ENCODE data around the gene SCIN. TPM values are rescaled to one million over a fixed set of nuclear protein-coding genes. Genes with fewer than 3 reads are reported as not detected.
"Not testable (repeated sequence)": the region's sequence is repeated elsewhere in the genome, so short reads cannot be mapped to it uniquely, and the experiment has no call there.

The SCIN gene
- total RNA-seq, 3 donors from 2014 or later = 0.96 to 4.7 (median 1.3) TPM

DNA sequence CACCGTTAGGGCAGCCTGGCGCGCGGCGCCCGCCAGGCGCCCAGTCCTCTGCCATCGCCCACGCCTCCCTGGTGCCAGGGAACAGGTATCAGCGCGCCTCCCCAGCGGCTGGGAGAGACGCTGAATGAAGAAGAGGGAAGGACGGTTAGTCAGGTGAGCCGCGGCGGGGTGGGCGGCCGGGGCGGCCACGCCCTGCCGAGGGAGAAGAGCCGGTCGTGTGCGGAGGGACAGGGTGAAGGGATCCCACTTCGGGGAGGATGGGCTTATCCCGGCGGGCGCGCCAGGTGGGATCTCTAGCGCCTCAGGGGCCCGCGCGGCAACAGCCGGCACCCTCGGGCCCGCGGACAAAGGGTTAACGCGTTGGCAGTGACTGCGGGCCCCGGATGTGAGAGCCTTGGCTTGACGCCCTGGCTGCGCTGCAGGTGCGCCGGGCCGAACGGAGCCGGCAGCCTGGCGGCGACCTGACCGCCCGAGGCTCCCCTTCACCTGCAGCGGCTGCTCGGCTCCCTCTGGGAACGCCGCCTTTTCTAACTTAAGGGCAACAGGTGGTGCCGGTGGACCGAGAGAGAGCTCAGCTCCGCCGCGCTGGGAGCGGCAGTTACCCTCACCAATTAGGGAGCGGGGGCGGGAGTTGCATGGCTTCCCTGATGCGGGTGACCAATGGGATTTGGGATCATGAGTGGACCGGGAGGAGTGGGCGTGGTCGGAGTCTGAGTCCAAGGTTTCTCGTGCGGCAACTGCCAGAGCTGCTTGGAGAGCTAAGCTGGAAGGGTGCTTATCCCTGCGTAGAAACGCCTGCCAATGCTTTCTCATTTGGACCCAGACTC is 116.6 kb downstream of the SCIN start, which contains the start of gene ARL4A:
TSS of gene ARL4A (plus strand) at position 743 of the 827 bp plus-strand sequence. CDS start 622 bp downstream, outside the sequence.
- H3K36me3 ChIP-seq = no peaks in the 10 kb centered on the region

DNA sequence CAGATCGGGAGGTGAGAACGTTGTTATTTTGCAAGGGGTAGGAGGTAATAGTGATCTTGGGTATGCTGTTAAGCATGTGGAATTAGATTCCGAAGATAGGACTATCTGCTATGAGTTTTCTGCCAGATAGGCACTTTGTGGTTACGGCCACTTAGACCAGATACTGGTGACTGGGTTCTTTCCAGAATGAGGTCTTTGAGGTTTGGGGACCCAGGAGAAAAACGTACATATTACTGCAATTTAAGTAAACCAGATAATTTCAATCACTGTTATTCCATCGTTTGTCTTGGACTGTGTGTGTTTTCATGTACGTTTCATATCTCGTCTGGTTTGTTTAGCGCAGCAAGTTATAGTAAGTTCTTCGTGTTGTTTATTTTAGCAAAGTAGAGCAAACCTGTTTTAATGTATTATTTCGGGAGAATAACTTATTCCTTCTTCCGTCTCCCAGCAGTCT is 117.2 kb downstream of the SCIN start:
- Histone ChIP-seq H3K9me3 (no peaks in the 10 kb centered on the region), H3K27me3 (no peaks in the 10 kb centered on the region), H3K4me3 (peak overlapping the region; percentile 65 to 89 (median 86)), H3K27ac (peak overlapping the region; percentile 95 to 97), H3K36me3 (no peaks in the 10 kb centered on the region), H3K4me1 (peaks cover 0 to 4% of the 10 kb centered on the region in 2 donors)
- no peak for DNase-seq (ENCODE audit: low spot score in 2 of 2)
- intact Hi-C loops (cut with DNase I; ENCODE audit: low total_unique reads) = no loop called here
- TF ChIP-seq, protein P1, sequence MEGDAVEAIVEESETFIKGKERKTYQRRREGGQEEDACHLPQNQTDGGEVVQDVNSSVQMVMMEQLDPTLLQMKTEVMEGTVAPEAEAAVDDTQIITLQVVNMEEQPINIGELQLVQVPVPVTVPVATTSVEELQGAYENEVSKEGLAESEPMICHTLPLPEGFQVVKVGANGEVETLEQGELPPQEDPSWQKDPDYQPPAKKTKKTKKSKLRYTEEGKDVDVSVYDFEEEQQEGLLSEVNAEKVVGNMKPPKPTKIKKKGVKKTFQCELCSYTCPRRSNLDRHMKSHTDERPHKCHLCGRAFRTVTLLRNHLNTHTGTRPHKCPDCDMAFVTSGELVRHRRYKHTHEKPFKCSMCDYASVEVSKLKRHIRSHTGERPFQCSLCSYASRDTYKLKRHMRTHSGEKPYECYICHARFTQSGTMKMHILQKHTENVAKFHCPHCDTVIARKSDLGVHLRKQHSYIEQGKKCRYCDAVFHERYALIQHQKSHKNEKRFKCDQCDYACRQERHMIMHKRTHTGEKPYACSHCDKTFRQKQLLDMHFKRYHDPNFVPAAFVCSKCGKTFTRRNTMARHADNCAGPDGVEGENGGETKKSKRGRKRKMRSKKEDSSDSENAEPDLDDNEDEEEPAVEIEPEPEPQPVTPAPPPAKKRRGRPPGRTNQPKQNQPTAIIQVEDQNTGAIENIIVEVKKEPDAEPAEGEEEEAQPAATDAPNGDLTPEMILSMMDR (IDR thresholded peaks at IDR 0.05) = no peak
- TF ChIP-seq POLR2A (IDR thresholded peaks at IDR 0.05) = no peak
- TF ChIP-seq POLR2AphosphoS5 (IDR thresholded peaks at IDR 0.05) = no peak

More for the DNA sequence above, 116.6 kb downstream of the SCIN start, which contains the start of gene ARL4A:
- Histone ChIP-seq H3K27me3 (no peaks in the 10 kb centered on the region), H3K9me3 (no peaks in the 10 kb centered on the region), H3K4me3 (peak within 1 kb of the TSS; percentile 65 to 89 (median 86)), H3K4me1 (peaks cover 0 to 4% of the 10 kb centered on the region in 2 donors), H3K27ac (peak within 1 kb of the TSS; percentile 95 to 97)
- TF ChIP-seq POLR2AphosphoS5 (IDR thresholded peaks at IDR 0.05) (peak; percentile 67 to 95 (median 74)), POLR2A (IDR thresholded peaks at IDR 0.05) (peak; percentile 87)
- TF ChIP-seq, protein P1 (IDR thresholded peaks at IDR 0.05) = peak in 1 of 3 donors; percentile 34
- intact Hi-C loops (cut with DNase I; ENCODE audit: low total_unique reads) = no loop called here
- peak; percentile 99 for DNase-seq (ENCODE audit: low spot score in 2 of 2)

DNA sequence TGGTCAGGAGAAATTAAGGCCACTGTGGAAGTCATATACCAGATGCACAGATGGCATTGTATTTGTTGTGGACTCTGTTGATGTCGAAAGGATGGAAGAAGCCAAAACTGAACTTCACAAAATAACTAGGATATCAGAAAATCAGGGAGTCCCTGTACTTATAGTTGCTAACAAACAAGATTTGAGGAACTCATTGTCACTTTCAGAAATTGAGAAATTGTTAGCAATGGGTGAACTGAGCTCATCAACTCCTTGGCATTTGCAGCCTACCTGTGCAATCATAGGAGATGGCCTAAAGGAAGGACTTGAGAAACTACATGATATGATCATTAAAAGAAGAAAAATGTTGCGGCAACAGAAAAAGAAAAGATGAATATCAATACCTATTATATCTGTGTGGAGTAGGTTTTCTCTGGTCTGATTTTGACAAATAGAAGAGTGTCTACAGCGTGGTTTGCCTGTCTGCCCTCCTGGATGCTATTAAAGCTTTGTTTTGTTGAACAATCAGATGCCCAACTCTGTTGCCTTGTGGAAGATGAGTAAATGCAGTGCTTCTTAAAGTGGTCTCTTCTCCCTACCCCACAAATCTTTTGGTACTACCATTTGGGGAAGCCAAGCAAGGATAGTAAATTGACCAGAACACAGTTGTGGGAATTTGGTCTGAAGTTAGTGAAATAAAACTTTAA is 118.1 kb downstream of the SCIN start:
- intact Hi-C loops (cut with DNase I; ENCODE audit: low total_unique reads) = not testable (repeated sequence)
- peak overlapping the region; percentile 65 to 89 (median 86) for H3K4me3 ChIP-seq

DNA sequence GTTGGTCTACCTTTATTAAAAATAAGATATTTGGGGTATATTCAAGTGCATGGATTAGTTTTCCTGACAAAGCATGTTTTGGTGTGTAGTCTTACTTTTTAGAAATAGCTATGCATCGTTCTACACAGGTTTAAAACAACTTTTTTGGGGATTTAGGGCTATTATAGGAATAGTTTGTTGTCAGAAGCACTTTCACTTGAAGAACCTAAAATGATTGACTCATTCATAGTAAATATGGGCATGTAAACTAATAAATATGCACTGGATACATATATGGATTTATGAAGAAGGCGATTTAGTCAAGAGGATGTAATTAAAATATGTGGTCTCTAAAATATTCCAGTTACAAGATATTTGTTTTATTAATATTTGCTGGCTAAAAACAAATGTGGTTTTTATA is 118.9 kb downstream of the SCIN start:
- no peaks in the 10 kb centered on the region for H3K4me1 ChIP-seq
- H3K36me3 ChIP-seq = no peaks in the 10 kb centered on the region
- peak overlapping the region; percentile 52 to 53 for H3K27ac ChIP-seq
- no peak for DNase-seq (ENCODE audit: low spot score in 2 of 2)
- no peaks in the 10 kb centered on the region for H3K9me3 ChIP-seq
- no peaks in the 10 kb centered on the region for H3K27me3 ChIP-seq
- H3K4me3 ChIP-seq = peak overlapping the region; percentile 65 to 89 (median 86)
- TF ChIP-seq POLR2A (IDR thresholded peaks at IDR 0.05) (no peak), POLR2AphosphoS5 (IDR thresholded peaks at IDR 0.05) (no peak)
- TF ChIP-seq, protein P1 (IDR thresholded peaks at IDR 0.05) = no peak
- intact Hi-C loops (cut with DNase I; ENCODE audit: low total_unique reads) = no loop called here

More for the DNA sequence above, 118.1 kb downstream of the SCIN start:
- H3K27ac ChIP-seq = peak overlapping the region; percentile 53 to 97
- H3K36me3 ChIP-seq; H3K4me1 ChIP-seq; DNase-seq (ENCODE audit: low spot score in 2 of 2); H3K9me3 ChIP-seq; H3K27me3 ChIP-seq: not testable (repeated sequence)

DNA sequence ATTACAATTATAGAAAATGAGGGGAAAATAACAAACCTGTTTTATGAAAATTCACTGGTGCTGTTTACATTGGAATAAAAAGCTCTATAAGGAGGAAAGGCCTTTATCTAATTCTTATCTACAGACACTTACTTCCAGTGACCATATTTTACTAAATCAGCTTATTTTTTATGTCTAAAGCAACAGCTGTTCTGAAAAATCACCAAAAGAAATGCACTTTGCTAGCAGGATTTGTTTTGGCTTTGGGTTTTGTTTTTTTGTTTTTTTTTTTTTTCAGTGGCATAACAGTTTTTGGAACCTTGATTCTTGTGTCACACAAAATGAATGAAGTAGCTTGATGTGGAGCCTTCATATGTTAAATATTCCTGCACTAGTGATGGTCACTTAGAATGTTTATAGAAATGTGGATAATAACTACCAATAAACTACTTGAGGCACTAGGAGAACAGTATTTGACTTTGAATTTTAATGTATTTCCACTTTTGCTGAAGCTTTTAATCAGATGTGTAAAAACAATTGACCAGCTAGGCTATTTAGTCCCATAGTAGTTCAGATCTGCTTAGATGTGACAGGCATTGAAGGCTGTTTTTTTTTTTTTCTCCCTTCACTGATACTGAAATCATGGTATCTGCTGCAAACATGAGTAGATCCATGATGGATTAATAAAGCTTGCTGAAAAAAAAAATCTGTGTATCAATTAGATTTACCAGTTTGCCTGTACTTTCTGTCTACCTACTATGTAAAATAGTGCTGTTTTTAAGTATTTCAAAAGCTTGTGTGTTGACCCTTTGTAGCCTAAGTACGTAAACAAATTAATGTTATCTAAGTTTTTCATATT is 119.7 kb downstream of the SCIN start:
- no peaks in the 10 kb centered on the region for H3K4me1 ChIP-seq
- no peaks in the 10 kb centered on the region for H3K36me3 ChIP-seq
- TF ChIP-seq, protein P1 (IDR thresholded peaks at IDR 0.05) = no peak
- TF ChIP-seq POLR2A (IDR thresholded peaks at IDR 0.05) (no peak), POLR2AphosphoS5 (IDR thresholded peaks at IDR 0.05) (no peak)
- DNase-seq (ENCODE audit: low spot score in 2 of 2) = no peak
- peak overlapping the region; percentile 65 to 89 (median 86) for H3K4me3 ChIP-seq
- peak overlapping the region; percentile 52 to 53 for H3K27ac ChIP-seq
- intact Hi-C loops (cut with DNase I; ENCODE audit: low total_unique reads) = no loop called here
- no peaks in the 10 kb centered on the region for H3K9me3 ChIP-seq
- H3K27me3 ChIP-seq = no peaks in the 10 kb centered on the region

DNA sequence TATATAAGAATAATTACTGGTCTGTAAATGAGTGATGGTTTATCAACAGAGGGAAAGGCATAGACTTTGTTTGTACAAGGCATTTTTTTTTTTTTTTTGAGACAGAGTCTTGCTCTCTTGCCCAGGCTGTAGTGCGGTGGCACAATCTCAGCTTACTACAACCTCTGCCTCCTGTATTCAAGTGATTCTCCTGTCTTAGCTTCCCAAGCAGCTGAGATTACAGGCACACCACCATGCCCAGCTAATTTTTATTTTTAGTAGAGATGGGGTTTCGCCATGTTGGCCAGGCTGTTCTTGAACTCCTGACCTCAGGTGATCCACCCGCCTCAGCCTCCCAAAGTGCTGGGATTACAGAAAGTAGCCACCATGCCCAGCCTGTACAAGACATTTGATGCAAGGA is 120.9 kb downstream of the SCIN start:
- intact Hi-C loops (cut with DNase I; ENCODE audit: low total_unique reads); DNase-seq (ENCODE audit: low spot score in 2 of 2); H3K27me3 ChIP-seq; H3K9me3 ChIP-seq; H3K4me1 ChIP-seq; H3K36me3 ChIP-seq: not testable (repeated sequence)
- Histone ChIP-seq H3K27ac (peak overlapping the region; percentile 37 to 53), H3K4me3 (peak overlapping the region in 2 of 3 donors; percentile 48 to 65)
